Hepatocyte (in vitro differentiated cells): ENCODE measurements around the gene TMEM59.

Experiments used
- EZH2phosphoT487 ChIP-seq: fragments of 200-600 bp; sonication (generic); IDR thresholded peaks from one replicate; pipeline ENCODE4 v1.6.1; 2018; ENCODE audit warnings: antibody characterized with exemption, mild to moderate bottlenecking, low read depth, moderate library complexity; ENCODE audit not compliant: unreplicated experiment, severe bottlenecking
- TF ChIP-seq, protein P1 (sequence below): fragments of 200-600 bp; sonication (generic); IDR thresholded peaks from 2 replicates; pipeline ENCODE4 v1.5.1; 2016; ENCODE audit warnings: antibody characterized with exemption, mild to moderate bottlenecking; ENCODE audit not compliant: poor library complexity

DNA sequence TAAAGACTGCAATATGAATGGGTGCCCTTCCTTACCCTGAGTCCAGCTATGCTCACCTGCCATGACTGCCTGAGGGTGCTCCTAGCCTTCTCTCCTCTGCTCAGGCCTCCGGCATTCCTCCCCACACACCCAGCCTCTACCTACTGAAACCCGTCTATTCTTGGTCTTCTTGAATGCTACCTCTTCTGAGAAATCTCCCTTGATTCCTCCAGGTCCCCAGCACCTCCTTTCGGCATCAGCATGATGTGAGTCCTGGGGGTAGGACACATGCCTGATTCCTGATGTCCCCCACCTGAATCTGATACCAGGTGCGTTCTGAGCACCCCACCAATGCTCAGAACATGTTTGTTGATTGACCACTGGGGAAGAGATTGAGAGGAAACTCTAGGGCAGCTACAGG is 43.6 kb downstream of the TMEM59 start:
- TF ChIP-seq, protein P1, sequence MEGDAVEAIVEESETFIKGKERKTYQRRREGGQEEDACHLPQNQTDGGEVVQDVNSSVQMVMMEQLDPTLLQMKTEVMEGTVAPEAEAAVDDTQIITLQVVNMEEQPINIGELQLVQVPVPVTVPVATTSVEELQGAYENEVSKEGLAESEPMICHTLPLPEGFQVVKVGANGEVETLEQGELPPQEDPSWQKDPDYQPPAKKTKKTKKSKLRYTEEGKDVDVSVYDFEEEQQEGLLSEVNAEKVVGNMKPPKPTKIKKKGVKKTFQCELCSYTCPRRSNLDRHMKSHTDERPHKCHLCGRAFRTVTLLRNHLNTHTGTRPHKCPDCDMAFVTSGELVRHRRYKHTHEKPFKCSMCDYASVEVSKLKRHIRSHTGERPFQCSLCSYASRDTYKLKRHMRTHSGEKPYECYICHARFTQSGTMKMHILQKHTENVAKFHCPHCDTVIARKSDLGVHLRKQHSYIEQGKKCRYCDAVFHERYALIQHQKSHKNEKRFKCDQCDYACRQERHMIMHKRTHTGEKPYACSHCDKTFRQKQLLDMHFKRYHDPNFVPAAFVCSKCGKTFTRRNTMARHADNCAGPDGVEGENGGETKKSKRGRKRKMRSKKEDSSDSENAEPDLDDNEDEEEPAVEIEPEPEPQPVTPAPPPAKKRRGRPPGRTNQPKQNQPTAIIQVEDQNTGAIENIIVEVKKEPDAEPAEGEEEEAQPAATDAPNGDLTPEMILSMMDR, result no peak
- TF ChIP-seq EZH2phosphoT487, result no peak
